ENCODE data around the gene DNAAF1. TPM values are rescaled to one million over a fixed set of nuclear protein-coding genes. Genes with fewer than 3 reads are reported as not detected.

DNAAF1 gene
- total and polyA plus RNA-seq, 11 donors = 0.15 to 0.38 (median 0.25) TPM; not detected in 6

DNA sequence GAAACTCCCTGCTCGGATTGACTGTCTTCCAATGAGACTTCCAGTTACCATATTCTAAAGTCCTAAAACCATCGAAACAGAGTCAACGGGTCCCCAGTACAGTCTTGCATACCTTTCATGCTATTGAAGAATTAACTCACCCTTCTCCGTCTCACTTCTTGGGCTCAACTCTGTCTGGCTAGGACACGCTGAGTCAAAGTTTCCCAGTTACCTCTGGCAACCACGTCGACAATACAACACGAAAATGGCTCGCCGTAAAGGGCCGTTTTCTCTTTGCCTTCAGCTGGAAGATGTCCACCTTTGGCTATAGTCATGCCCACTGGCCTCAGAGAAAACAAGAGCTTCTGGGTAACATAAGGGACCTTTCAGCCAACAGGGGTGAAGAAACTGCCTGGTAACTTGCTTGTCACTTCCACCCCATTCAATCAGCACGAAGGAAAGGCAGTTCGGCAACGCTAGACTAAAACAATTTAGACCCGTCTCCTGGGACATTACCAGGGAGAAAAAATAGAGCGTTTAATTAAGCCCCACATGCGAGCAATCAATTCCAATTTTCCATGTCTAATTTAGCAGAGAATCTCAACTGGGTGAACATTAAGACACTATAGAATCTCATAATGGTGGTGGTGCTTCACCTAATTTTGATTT, 73.2 kb downstream of the DNAAF1 start:
- no peak overlapping the region for H3K4me3 ChIP-seq
- ATAC-seq = no peak
- intact Hi-C loops (cut with DNase I) = no loop called here
- TF ChIP-seq, protein P1, sequence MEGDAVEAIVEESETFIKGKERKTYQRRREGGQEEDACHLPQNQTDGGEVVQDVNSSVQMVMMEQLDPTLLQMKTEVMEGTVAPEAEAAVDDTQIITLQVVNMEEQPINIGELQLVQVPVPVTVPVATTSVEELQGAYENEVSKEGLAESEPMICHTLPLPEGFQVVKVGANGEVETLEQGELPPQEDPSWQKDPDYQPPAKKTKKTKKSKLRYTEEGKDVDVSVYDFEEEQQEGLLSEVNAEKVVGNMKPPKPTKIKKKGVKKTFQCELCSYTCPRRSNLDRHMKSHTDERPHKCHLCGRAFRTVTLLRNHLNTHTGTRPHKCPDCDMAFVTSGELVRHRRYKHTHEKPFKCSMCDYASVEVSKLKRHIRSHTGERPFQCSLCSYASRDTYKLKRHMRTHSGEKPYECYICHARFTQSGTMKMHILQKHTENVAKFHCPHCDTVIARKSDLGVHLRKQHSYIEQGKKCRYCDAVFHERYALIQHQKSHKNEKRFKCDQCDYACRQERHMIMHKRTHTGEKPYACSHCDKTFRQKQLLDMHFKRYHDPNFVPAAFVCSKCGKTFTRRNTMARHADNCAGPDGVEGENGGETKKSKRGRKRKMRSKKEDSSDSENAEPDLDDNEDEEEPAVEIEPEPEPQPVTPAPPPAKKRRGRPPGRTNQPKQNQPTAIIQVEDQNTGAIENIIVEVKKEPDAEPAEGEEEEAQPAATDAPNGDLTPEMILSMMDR (IDR thresholded peaks at IDR 0.05) = no peak
- TF ChIP-seq POLR2A (IDR thresholded peaks at IDR 0.05) = no peak
- H3K27me3 ChIP-seq = peaks cover 0 to 3% (median 0%) of the 10 kb centered on the region in 9 donors
- H3K4me1 ChIP-seq = peaks cover 0 to 11% (median 0%) of the 10 kb centered on the region in 12 donors
- no peaks in the 10 kb centered on the region for H3K36me3 ChIP-seq
- WGBS, 4 donors = 78 to 86% (median 83%) methylated on average over 17 of the region's 17 CpGs
- no peak for DNase-seq
- H3K9me3 ChIP-seq = no peaks in the 10 kb centered on the region
- H3K27ac ChIP-seq = no peak overlapping the region

DNA sequence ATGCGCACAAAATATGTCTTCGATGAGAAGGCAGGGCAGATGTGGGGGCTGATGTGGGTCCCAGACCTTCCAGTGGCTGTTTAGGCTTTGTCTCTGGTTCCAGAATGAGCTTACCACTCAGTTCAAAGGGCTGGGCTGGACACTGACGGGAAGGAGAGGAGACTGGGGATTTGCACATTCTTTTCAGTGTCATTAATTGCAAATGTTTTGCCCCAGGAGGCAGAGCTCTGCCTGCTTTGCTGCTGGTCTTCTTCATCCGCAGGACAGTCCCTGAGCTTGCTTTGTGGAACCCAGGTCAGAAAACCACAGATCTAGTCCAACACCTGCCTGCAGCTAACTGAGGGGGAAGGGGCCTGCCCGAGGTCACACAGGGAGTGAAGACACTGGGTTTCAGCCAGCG, 73.8 kb downstream of the DNAAF1 start:
- Histone ChIP-seq H3K4me1 (peaks cover 0 to 10% (median 0%) of the 10 kb centered on the region in 12 donors), H3K27me3 (peaks cover 0 to 3% (median 0%) of the 10 kb centered on the region in 9 donors), H3K27ac (no peak overlapping the region), H3K36me3 (no peaks in the 10 kb centered on the region), H3K9me3 (no peaks in the 10 kb centered on the region), H3K4me3 (no peak overlapping the region)
- ATAC-seq (no peak), DNase-seq (no peak)
- WGBS, 4 donors = 73 to 86% (median 76%) methylated on average over 6 of the region's 6 CpGs
- intact Hi-C loops (cut with DNase I) = no loop called here
- TF ChIP-seq POLR2A (IDR thresholded peaks at IDR 0.05) = no peak
- TF ChIP-seq, protein P1 (IDR thresholded peaks at IDR 0.05) = no peak

DNA sequence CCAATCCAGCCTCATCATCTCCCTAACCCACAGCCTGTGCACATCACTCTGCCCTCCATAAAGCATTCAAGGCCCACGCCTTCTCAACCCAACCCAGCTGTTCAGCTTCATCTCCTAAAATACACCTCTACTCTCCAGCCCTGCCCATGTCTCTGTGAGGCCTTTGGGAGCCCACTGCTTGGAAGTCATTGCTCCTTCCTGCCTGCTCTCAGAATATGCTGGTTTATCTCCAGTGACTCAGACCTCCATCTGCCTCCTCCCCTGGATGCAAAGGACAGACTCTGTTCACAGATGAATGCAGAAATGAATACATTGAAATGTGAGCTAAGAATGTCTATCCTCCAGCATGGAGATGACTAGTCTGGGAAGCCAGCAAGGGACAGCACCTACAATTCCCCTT, 75.7 kb downstream of the DNAAF1 start:
- ATAC-seq (no peak), DNase-seq (no peak)
- intact Hi-C loops (cut with DNase I) = no loop called here
- TF ChIP-seq, protein P1 (IDR thresholded peaks at IDR 0.05) = no peak
- TF ChIP-seq POLR2A (IDR thresholded peaks at IDR 0.05) = no peak
- peaks cover 0 to 3% (median 0%) of the 10 kb centered on the region in 9 donors for H3K27me3 ChIP-seq
- no peak overlapping the region for H3K4me3 ChIP-seq
- no peak overlapping the region for H3K27ac ChIP-seq
- no peaks in the 10 kb centered on the region for H3K36me3 ChIP-seq
- H3K4me1 ChIP-seq = no peaks in the 10 kb centered on the region
- no peaks in the 10 kb centered on the region for H3K9me3 ChIP-seq
- WGBS, 4 donors = 94 to 100% (median 95%) methylated on average over 1 of the region's 1 CpG

DNA sequence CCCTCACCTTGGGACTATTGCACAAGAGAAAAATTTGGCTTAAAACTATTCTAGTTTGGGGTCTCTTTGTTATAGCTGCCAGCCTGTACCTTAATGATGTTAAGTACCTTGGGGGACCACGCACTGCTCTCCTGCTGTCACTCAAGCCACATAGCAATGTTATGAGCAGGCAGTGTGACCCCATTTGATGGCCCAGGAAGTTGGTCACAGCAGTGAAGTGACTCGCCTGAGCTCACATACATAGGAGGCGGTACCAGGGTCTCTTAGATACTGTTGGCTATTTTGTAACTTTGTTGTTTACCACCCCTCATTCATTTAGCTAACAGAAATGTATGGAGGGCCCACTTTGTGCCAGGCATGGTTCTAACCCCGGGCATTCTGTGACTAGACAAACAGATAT, 78.3 kb downstream of the DNAAF1 start:
- Histone ChIP-seq H3K9me3 (no peaks in the 10 kb centered on the region), H3K27ac (no peak overlapping the region), H3K27me3 (peaks cover 0 to 3% (median 0%) of the 10 kb centered on the region in 9 donors), H3K4me3 (no peak overlapping the region), H3K4me1 (peaks cover 0 to 11% (median 6%) of the 10 kb centered on the region in 12 donors), H3K36me3 (no peaks in the 10 kb centered on the region)
- no peak for ATAC-seq
- no peak for DNase-seq
- TF ChIP-seq, protein P1 (IDR thresholded peaks at IDR 0.05) = no peak
- TF ChIP-seq POLR2A (IDR thresholded peaks at IDR 0.05) = no peak
- WGBS, 4 donors = 86 to 94% (median 90%) methylated on average over 4 of the region's 4 CpGs
- intact Hi-C loops (cut with DNase I) = no loop called here

Data from heart left ventricle (tissue), 16 donors.